Measurements from ENCODE around the gene HOTAIR. TPM values are rescaled to one million over a fixed set of nuclear protein-coding genes. Genes with fewer than 3 reads are reported as not detected.

The HOTAIR gene
- total RNA-seq, 1 donor from 2014 or later: 1.8 TPM

DNA sequence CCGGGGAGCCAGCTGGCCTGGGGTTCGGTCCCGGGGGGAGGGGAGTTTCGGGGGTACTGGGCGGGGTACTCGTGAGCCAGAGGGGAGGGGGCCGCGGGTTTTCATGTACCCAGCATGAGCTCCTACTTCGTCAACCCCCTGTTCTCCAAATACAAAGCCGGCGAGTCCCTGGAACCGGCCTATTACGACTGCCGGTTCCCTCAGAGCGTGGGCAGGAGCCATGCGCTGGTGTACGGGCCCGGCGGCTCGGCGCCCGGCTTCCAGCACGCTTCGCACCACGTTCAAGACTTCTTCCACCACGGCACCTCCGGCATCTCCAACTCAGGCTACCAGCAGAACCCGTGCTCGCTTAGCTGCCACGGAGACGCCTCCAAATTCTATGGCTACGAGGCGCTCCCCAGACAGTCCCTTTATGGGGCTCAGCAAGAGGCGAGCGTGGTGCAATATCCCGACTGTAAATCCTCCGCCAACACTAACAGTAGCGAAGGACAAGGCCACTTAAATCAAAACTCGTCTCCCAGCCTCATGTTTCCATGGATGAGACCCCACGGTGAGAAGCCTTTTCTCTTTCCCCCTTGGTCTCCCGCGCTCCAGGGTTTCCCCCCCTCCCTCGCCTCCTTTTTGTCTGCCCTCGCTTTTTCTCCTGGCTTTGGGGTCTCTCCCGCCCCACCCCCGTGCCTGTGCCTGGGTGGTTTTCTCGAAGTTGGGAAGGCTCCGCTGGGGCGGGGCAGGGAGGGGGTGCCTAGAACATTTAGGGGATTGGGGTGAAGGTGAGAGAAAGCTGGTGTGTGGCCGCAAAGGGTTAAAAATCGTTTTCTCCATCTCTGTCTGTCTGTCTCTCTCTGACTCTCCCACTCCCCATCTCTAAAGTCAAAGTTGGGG lies 34.7 kb upstream of the HOTAIR start:
- peak overlapping the region; percentile 75 for H3K4me3 Mint-ChIP-seq
- H3K27ac Mint-ChIP-seq: peak overlapping the region; percentile 79
- H3K27me3 Mint-ChIP-seq (ENCODE audit: low read depth): peaks cover 96% of the 10 kb centered on the region
- no peak for DNase-seq (ENCODE audit: low spot score in 2 of 2, unreplicated experiment in 2 of 2)
- TF ChIP-seq, protein P1, sequence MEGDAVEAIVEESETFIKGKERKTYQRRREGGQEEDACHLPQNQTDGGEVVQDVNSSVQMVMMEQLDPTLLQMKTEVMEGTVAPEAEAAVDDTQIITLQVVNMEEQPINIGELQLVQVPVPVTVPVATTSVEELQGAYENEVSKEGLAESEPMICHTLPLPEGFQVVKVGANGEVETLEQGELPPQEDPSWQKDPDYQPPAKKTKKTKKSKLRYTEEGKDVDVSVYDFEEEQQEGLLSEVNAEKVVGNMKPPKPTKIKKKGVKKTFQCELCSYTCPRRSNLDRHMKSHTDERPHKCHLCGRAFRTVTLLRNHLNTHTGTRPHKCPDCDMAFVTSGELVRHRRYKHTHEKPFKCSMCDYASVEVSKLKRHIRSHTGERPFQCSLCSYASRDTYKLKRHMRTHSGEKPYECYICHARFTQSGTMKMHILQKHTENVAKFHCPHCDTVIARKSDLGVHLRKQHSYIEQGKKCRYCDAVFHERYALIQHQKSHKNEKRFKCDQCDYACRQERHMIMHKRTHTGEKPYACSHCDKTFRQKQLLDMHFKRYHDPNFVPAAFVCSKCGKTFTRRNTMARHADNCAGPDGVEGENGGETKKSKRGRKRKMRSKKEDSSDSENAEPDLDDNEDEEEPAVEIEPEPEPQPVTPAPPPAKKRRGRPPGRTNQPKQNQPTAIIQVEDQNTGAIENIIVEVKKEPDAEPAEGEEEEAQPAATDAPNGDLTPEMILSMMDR (IDR thresholded peaks at IDR 0.05; ENCODE audit: unreplicated experiment): no peak
- H3K4me1 Mint-ChIP-seq: peaks cover 39% of the 10 kb centered on the region
- H3K36me3 Mint-ChIP-seq: peaks cover 2% of the 10 kb centered on the region
- no peaks in the 10 kb centered on the region for H3K9me3 Mint-ChIP-seq

DNA sequence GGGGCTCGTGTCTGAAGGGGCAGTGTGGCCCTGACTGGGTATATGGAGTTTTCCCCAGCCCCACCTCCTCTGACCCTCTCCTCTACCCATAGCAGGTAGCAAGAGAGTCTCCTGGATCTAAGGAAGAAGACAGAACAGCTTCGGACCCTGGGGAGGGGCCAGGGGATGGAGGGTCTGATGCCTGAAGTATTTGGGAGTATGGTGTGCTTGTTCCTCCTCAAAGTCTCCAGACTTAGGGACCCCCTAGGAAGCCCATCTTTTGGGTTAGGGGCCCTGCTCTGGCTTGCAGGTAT lies 33.5 kb upstream of the HOTAIR start:
- Mint-ChIP-seq H3K4me1 (peaks cover 43% of the 10 kb centered on the region), H3K27me3 (ENCODE audit: low read depth) (peaks cover 96% of the 10 kb centered on the region), H3K27ac (peak overlapping the region; percentile 16), H3K9me3 (no peaks in the 10 kb centered on the region), H3K4me3 (peak overlapping the region; percentile 43), H3K36me3 (peaks cover 2% of the 10 kb centered on the region)
- TF ChIP-seq, protein P1 (IDR thresholded peaks at IDR 0.05; ENCODE audit: unreplicated experiment): no peak
- no peak for DNase-seq (ENCODE audit: low spot score in 2 of 2, unreplicated experiment in 2 of 2)

- DNase-seq (ENCODE audit: low spot score in 2 of 2, unreplicated experiment in 2 of 2): no peak
- H3K27ac Mint-ChIP-seq: no peak overlapping the region
- peak overlapping the region; percentile 43 for H3K4me3 Mint-ChIP-seq
- peaks cover 2% of the 10 kb centered on the region for H3K36me3 Mint-ChIP-seq
- peaks cover 44% of the 10 kb centered on the region for H3K4me1 Mint-ChIP-seq
- peaks cover 96% of the 10 kb centered on the region for H3K27me3 Mint-ChIP-seq (ENCODE audit: low read depth)
- no peaks in the 10 kb centered on the region for H3K9me3 Mint-ChIP-seq
- TF ChIP-seq, protein P1 (IDR thresholded peaks at IDR 0.05; ENCODE audit: unreplicated experiment): no peak
Observed at GRCh38 chr12:54007538-54008259, 32.9 kb upstream of the HOTAIR start.

GRCh38 chr12:54006559-54007220 lies 31.9 kb upstream of the HOTAIR start:
- no peaks in the 10 kb centered on the region for H3K9me3 Mint-ChIP-seq
- peaks cover 46% of the 10 kb centered on the region for H3K4me1 Mint-ChIP-seq
- peaks cover 96% of the 10 kb centered on the region for H3K27me3 Mint-ChIP-seq (ENCODE audit: low read depth)
- peaks cover 4% of the 10 kb centered on the region for H3K36me3 Mint-ChIP-seq
- TF ChIP-seq, protein P1 (IDR thresholded peaks at IDR 0.05; ENCODE audit: unreplicated experiment): no peak
- DNase-seq (ENCODE audit: low spot score in 2 of 2, unreplicated experiment in 2 of 2): no peak
- peak overlapping the region; percentile 71 for H3K4me3 Mint-ChIP-seq
- peak overlapping the region; percentile 26 for H3K27ac Mint-ChIP-seq

DNA sequence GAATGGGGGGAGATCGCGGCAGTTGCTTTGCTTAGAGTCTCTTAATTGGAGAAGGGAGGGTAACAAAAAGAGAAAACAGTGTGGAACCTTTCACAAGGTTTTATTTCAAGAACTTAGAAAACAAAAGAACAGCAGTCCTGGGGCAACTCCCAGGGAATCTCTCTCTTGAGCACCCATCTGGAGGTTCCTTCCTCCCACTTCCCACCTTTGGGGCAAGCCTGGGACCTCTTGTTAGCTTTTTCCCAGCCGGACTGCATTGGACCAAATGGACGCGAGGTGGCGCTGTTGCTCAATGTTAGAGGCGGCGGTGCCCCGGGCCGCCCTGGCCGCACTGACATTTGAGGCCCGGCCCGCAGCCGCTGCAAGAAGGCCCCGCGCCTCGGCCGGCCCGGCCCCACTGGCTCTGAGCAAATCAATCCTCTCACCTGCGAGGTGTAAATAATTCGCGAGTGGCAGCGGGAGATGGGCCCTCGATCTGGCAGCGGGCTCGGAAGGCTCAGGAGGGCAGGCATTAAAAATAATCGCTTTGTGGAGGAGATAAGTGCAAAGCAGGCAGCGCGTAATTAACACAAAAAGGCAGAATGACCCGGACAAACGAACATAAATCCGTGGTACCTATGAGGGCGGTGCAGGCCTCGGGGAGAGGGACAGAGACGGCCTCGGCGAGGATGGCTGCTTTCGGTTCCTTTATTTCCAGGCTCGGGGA lies 31.3 kb upstream of the HOTAIR start:
- DNase-seq (ENCODE audit: low spot score in 2 of 2, unreplicated experiment in 2 of 2): peak; percentile 80 to 95
- H3K27ac Mint-ChIP-seq: peak overlapping the region; percentile 79
- peaks cover 3% of the 10 kb centered on the region for H3K36me3 Mint-ChIP-seq
- peak overlapping the region; percentile 71 for H3K4me3 Mint-ChIP-seq
- H3K27me3 Mint-ChIP-seq (ENCODE audit: low read depth): peaks cover 96% of the 10 kb centered on the region
- peaks cover 40% of the 10 kb centered on the region for H3K4me1 Mint-ChIP-seq
- no peaks in the 10 kb centered on the region for H3K9me3 Mint-ChIP-seq
- TF ChIP-seq, protein P1 (IDR thresholded peaks at IDR 0.05; ENCODE audit: unreplicated experiment): peak; percentile 99

Data from mesothelial cell of epicardium (in vitro differentiated cells).